ENCODE measurements around the gene GNG14.

- TF ChIP-seq CTCF (conservative IDR thresholded peaks at IDR 0.05), result no peak
- TF ChIP-seq EZH2 (IDR thresholded peaks at IDR 0.05; ENCODE audit: low read depth), result no peak
Measured at GRCh38 chr19:12646551-12646950, 41.2 kb upstream of the GNG14 start.

Data from PC-9 (cell line).